Memory B cell (primary cell): ENCODE results near the gene ETS2.

Experiments used
- ATAC-seq: fragments of 150-1000 bp; cut with Tn5 transposase; 2 replicates; pipeline ENCODE4 v1.10.0; 2021; ENCODE audit warnings: low read depth, mild to moderate bottlenecking, moderate library complexity
- DNase-seq, 2 donors: peaks; one replicate each; pipeline ENCODE4 v3.0.0; 2022; ENCODE audit warnings: low spot score in 2 of 2
- H3K27ac Mint-ChIP-seq: one replicate; pipeline ENCODE4 v1.8.0; 2022; ENCODE audit warnings: mild to moderate bottlenecking, moderate library complexity, mixed read lengths
- H3K27me3 Mint-ChIP-seq: one replicate; pipeline ENCODE4 v1.8.0; 2022; ENCODE audit warnings: mixed read lengths
- H3K36me3 Mint-ChIP-seq: one replicate; pipeline ENCODE4 v1.8.0; 2022; ENCODE audit warnings: mild to moderate bottlenecking, mixed read lengths
- H3K4me1 Mint-ChIP-seq: one replicate; pipeline ENCODE4 v1.8.0; 2022; ENCODE audit warnings: mixed read lengths
- H3K4me3 Mint-ChIP-seq: one replicate; pipeline ENCODE4 v1.8.0; 2022; ENCODE audit warnings: mild to moderate bottlenecking, moderate library complexity, mixed read lengths
- H3K9me3 Mint-ChIP-seq: one replicate; pipeline ENCODE4 v1.8.0; 2022; ENCODE audit warnings: mixed read lengths

ETS2 gene

GRCh38 chr21:38802050-38803026 lies 3.4 kb upstream of the ETS2 start:
- Mint-ChIP-seq H3K4me1 (peaks cover 5% of the 10 kb centered on the region), H3K27ac (no peak overlapping the region), H3K27me3 (peaks cover 6% of the 10 kb centered on the region), H3K9me3 (no peaks in the 10 kb centered on the region), H3K36me3 (no peaks in the 10 kb centered on the region), H3K4me3 (no peak overlapping the region)
- no peak for ATAC-seq
- DNase-seq: no peak

- Mint-ChIP-seq H3K4me1 (peaks cover 7% of the 10 kb centered on the region), H3K9me3 (no peaks in the 10 kb centered on the region), H3K27me3 (peaks cover 6% of the 10 kb centered on the region), H3K36me3 (no peaks in the 10 kb centered on the region), H3K4me3 (no peak overlapping the region), H3K27ac (no peak overlapping the region)
- ATAC-seq: no peak
- no peak for DNase-seq
Observed at GRCh38 chr21:38803075-38803660, 2.6 kb upstream of the ETS2 start.

GRCh38 chr21:38804030-38804788 lies 1.5 kb upstream of the ETS2 start:
- H3K9me3 Mint-ChIP-seq: no peaks in the 10 kb centered on the region
- no peaks in the 10 kb centered on the region for H3K36me3 Mint-ChIP-seq
- peaks cover 7% of the 10 kb centered on the region for H3K27me3 Mint-ChIP-seq
- H3K4me3 Mint-ChIP-seq: peak overlapping the region; percentile 90
- H3K27ac Mint-ChIP-seq: no peak overlapping the region
- DNase-seq (no peak), ATAC-seq (no peak)
- H3K4me1 Mint-ChIP-seq: peaks cover 10% of the 10 kb centered on the region

- H3K27ac Mint-ChIP-seq: no peak overlapping the region
- H3K4me1 Mint-ChIP-seq: peaks cover 10% of the 10 kb centered on the region
- no peak for DNase-seq
- no peak for ATAC-seq
- no peaks in the 10 kb centered on the region for H3K36me3 Mint-ChIP-seq
- H3K4me3 Mint-ChIP-seq: peak overlapping the region; percentile 90
- H3K9me3 Mint-ChIP-seq: no peaks in the 10 kb centered on the region
- H3K27me3 Mint-ChIP-seq: peaks cover 6% of the 10 kb centered on the region
Observed at GRCh38 chr21:38804789-38805327, 871 bp upstream of the ETS2 start.

- ATAC-seq: peak; percentile 51
- Mint-ChIP-seq H3K27me3 (peaks cover 4% of the 10 kb centered on the region), H3K9me3 (no peaks in the 10 kb centered on the region), H3K4me1 (peaks cover 10% of the 10 kb centered on the region), H3K36me3 (no peaks in the 10 kb centered on the region), H3K27ac (no peak overlapping the region), H3K4me3 (peak overlapping the region; percentile 75)
- DNase-seq: peak in 1 of 2 donors; percentile 23
Observed at GRCh38 chr21:38806153-38806941, 618 bp downstream of the ETS2 start.

- H3K27ac Mint-ChIP-seq: no peak overlapping the region
- DNase-seq: no peak
- no peaks in the 10 kb centered on the region for H3K36me3 Mint-ChIP-seq
Observed at GRCh38 chr21:38806942-38807284, 1.2 kb downstream of the ETS2 start.

GRCh38 chr21:38807441-38807871 lies 1.7 kb downstream of the ETS2 start:
- Mint-ChIP-seq H3K9me3 (no peaks in the 10 kb centered on the region), H3K4me1 (peaks cover 10% of the 10 kb centered on the region), H3K4me3 (no peak overlapping the region), H3K36me3 (no peaks in the 10 kb centered on the region), H3K27me3 (peaks cover 4% of the 10 kb centered on the region), H3K27ac (no peak overlapping the region)
- DNase-seq (no peak), ATAC-seq (no peak)

More at GRCh38 chr21:38806942-38807284, 1.2 kb downstream of the ETS2 start:
- peaks cover 4% of the 10 kb centered on the region for H3K27me3 Mint-ChIP-seq
- peaks cover 10% of the 10 kb centered on the region for H3K4me1 Mint-ChIP-seq
- H3K4me3 Mint-ChIP-seq: peak overlapping the region; percentile 75
- no peak for ATAC-seq
- H3K9me3 Mint-ChIP-seq: no peaks in the 10 kb centered on the region

GRCh38 chr21:38807986-38808385 lies 2.3 kb downstream of the ETS2 start:
- peaks cover 3% of the 10 kb centered on the region for H3K27me3 Mint-ChIP-seq
- peaks cover 10% of the 10 kb centered on the region for H3K4me1 Mint-ChIP-seq
- no peaks in the 10 kb centered on the region for H3K9me3 Mint-ChIP-seq

GRCh38 chr21:38809198-38809878 lies 3.6 kb downstream of the ETS2 start:
- H3K27me3 Mint-ChIP-seq: peaks cover 2% of the 10 kb centered on the region
- H3K9me3 Mint-ChIP-seq: no peaks in the 10 kb centered on the region
- no peak overlapping the region for H3K4me3 Mint-ChIP-seq
- DNase-seq (no peak), ATAC-seq (peak; percentile 30)
- no peak overlapping the region for H3K27ac Mint-ChIP-seq
- H3K4me1 Mint-ChIP-seq: peaks cover 10% of the 10 kb centered on the region
- H3K36me3 Mint-ChIP-seq: peaks cover 8% of the 10 kb centered on the region

More at GRCh38 chr21:38807986-38808385, 2.3 kb downstream of the ETS2 start:
- ATAC-seq (no peak), DNase-seq (no peak)
- Mint-ChIP-seq H3K36me3 (peaks cover 2% of the 10 kb centered on the region), H3K4me3 (no peak overlapping the region), H3K27ac (no peak overlapping the region)

- Mint-ChIP-seq H3K4me1 (peaks cover 10% of the 10 kb centered on the region), H3K4me3 (no peak overlapping the region), H3K9me3 (no peaks in the 10 kb centered on the region), H3K27me3 (peaks cover 2% of the 10 kb centered on the region), H3K27ac (no peak overlapping the region), H3K36me3 (peaks cover 16% of the 10 kb centered on the region)
- DNase-seq (no peak), ATAC-seq (no peak)
Observed at GRCh38 chr21:38810034-38810825, 4.5 kb downstream of the ETS2 start.

GRCh38 chr21:38810826-38811164 lies 5.1 kb downstream of the ETS2 start:
- H3K27me3 Mint-ChIP-seq: peaks cover 2% of the 10 kb centered on the region
- no peak overlapping the region for H3K27ac Mint-ChIP-seq
- ATAC-seq: no peak
- no peak for DNase-seq
- H3K4me3 Mint-ChIP-seq: no peak overlapping the region
- no peaks in the 10 kb centered on the region for H3K9me3 Mint-ChIP-seq
- peaks cover 18% of the 10 kb centered on the region for H3K36me3 Mint-ChIP-seq
- H3K4me1 Mint-ChIP-seq: peaks cover 10% of the 10 kb centered on the region

- no peak for DNase-seq
- H3K27ac Mint-ChIP-seq: no peak overlapping the region
- no peaks in the 10 kb centered on the region for H3K9me3 Mint-ChIP-seq
- peaks cover 19% of the 10 kb centered on the region for H3K36me3 Mint-ChIP-seq
- no peak overlapping the region for H3K4me3 Mint-ChIP-seq
- peaks cover 2% of the 10 kb centered on the region for H3K27me3 Mint-ChIP-seq
- no peak for ATAC-seq
- H3K4me1 Mint-ChIP-seq: peaks cover 10% of the 10 kb centered on the region
Observed at GRCh38 chr21:38811257-38811656, 5.5 kb downstream of the ETS2 start.
